GM19043 (cell line): ENCODE results near the gene ACSM6.
A peak's percentile ranks its signal among the peaks of the same experiment; 100 is the strongest.

ENCODE experiments used
- ATAC-seq: cut with Tn5 transposase; IDR thresholded peaks from one replicate; pipeline ENCODE4 v1.9.1; 2021; ENCODE audit warnings: low read depth; ENCODE audit not compliant: unreplicated experiment

ACSM6 gene

DNA sequence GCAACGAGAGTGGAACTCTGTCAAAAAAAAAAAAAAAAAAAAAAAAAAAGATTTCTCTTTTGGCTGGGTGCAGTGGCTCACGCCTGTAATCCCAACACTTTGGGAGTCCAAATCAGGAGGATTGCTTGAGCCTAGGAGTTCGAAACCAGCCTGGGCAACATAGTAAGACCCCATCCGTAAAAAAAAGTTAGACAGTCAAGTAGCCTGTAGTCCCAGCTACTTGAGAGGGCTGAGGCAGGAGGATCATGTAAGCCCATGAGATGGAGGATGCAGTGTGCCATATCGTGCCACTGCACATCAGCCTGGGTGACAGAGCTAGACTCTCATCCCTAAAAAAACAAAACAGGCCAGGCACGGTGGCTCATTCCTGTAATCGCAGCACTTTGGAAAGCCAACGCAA lies 71.5 kb downstream of the ACSM6 start:
- no peak for ATAC-seq

DNA sequence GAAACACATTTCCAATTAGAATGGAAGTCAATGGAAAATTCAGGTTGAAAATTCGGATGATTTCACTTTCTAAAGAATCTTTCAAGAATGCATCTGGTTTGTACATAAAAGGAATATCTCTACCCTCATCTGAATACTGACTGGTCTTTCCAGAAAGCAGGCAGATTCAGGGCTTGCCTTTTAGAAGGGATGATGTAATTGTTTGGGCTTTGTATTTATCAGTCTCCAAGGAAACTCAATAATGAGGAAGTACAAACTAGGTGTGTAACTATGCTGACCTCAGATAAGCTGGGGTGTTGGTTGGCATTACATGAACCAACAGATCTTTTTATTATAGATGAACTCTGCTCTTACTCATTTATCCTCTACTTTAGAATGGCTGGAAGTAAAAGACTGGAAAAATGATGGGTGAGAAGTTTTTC lies 72.6 kb downstream of the ACSM6 start:
- peak; percentile 79 for ATAC-seq

DNA sequence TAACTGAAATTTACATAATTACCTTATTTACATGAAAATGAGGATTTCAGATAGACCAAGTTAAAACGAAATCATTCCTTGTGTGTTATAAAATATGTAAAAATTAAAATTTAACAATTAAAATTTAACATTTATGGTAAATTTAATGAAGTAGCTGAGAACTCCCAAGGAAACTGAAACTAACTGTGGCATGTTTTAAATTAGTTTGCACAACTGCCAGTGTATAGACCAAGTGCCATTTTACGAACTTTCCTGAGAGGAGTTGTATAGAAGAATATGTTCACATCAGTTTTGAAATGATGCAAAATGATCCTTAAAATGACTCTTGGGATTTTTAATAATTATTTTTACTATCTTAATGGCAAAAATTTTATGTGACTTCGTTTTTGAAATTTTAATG lies 73.2 kb downstream of the ACSM6 start:
- ATAC-seq = no peak

DNA sequence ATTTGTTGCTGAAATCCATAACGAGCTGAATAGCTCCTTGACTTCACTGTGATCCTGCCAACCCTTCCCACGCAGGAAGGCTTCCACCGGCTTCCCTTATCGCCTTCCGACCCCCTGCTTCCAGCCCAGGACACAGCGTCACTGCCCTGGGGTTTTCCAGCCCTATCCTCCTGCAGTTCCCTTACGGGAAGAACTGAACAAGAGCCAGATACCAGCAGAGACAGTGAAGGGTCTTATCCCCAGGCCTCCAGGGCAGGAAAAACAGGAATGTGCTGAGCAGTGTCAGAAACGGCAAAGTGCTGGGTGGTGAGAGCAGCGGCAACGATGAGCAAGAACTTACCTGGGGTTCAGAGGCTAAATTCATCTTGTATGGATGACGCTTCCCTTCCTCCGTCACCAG lies 74.4 kb downstream of the ACSM6 start:
- ATAC-seq = no peak

DNA sequence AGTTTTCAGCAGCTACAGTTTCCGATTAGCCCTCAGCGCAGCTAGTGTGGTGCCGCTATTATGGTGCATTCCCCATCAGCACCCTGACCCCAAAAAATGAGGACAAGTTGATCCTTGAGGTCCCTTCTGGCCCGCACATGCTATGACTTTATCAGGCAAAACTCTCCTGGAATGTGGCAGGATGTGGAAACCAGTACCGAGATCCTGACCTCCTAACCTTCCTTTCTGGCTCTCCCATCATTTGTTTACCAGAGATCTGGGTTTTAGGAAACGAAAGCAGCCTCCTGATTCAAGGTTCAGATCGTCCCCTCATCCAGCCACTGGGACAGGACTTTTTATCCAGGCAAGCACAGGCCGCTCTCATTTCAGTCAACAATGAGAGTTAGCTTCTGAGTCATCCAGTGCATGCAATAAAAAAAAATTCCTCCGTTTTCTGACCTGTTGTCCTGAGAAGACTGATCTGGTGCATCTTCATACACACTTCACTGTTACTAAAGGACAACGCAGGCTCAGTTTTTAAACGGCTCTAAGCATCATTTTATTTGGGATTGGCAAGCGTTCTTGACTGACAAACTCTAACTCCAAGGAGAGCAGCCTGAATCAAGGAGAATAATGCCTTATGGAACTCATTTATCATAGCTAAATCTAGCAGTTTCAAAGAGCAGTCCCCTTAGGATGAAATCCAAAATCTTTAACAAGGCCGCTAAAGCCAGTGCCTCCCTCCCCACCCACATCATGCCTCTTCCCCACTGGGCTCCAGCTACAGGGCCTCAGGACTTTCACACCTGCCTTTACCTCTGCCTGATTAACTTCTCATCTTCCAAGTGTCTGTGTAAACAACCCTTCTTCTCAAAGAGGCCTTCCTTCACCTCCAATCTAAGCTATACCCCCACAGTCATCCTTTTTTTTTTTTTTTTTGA lies 79.6 kb downstream of the ACSM6 start:
- no peak for ATAC-seq

DNA sequence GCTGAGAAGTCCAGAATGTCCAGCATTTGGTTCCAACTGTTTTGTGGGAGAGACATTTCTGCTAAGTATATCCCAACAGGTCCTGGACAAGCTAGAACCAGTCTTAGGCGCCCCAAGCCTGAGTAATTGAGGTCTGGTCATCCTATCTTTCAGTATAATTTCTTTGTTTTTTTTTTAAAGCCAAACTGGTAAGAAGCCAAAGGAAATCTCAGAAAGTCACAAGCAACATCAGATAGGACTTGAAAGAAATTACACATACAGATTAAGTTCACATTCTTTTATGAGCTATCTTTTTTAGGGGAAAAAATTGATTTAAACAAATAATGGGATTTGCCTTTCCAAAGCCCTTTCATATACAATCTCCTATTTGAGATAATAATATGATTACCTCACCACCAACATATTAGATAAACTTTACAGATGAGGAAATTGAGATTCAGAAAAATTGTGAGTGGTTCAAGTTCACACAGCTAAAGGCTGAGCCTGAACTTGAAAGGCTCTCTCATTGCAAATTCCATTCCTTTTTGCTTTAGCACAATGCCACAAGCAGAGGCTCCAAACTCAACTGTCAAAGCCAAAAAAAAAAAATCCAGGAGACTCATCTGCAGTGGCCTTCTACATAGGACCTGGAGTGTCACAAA lies 81.8 kb downstream of the ACSM6 start:
- ATAC-seq = no peak

DNA sequence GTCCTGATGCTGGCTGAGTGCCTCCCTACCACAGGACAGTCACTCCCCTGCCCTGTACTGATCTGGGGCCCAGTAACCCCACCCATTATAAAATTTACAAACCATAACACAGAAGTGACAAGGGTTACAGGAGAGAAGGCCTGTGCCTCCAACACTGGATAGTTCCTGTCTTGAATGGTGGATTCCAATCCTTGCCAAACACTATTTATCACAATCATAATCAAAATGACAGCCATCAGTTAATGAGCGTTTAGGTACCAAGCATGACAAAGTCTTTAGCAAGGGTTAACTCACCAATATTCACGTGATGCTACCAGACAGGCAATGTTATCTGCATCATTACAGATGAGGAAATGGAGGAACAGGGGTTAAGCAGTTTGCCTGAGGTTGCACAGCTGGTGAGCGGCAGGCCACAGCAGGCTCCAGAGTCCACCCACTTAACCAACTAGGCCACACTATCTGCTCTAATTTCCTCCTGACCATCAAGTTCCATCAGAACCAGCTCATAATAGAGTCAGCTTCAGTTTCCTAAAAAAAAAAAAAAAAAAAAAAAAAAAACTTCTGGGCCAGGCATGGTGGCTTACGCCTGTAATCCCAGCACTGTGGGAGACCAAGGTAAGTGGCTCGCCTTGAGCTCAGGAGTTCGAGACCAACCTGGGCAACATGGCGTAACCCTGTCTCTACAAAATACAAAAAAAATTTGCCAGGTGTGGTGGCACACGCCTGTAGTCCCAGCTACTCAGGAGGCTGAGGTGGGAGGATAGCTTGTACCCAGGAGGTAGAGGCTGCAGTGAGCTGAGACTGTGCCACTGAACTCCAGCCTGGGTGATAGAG lies 82.5 kb downstream of the ACSM6 start:
- ATAC-seq = no peak

DNA sequence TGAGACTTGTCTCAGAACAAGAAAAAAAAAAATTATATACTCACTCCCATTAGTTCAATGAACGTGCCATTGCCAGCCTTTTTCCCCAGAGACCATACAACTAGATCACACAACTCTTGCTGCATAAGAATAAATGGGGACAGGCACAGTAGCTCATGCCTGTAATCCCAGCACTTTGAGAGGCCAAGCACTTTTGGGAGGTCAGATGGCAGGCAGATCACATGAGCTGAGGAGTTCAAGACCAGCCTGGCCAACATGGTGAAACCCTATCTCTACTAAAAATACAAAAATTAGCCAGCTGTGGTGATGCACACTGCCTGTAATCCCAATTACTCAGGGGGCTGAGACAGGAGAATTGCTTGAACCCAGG lies 83.1 kb downstream of the ACSM6 start:
- ATAC-seq = no peak

DNA sequence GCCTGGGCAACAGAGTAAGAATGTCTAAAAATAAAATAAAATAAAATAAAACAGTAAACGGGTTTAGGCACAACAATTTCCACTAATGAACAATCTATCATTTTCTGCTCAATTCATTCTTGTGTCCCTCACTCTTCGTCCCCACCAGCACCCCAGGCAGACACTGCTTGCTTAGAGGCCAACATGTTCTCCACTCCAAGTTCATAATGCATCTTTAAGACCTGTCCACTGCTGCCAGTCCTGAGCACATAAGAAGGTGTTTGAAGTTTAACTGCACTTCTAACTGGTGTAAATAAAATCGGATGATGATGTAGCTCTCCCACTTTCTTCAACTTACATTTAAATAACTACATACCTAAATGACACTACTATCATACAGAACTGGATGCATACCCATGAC lies 83.6 kb downstream of the ACSM6 start:
- ATAC-seq = no peak
